DOHH2 (cell line): ENCODE results near the gene ECE1.

ENCODE experiments used
- CTCF ChIP-seq: fragments of 200-600 bp; sonication (generic); IDR thresholded peaks from one replicate; pipeline ENCODE4 v1.5.1; 2014; ENCODE audit warnings: antibody characterized with exemption, mild to moderate bottlenecking, low read depth, low read length; ENCODE audit not compliant: poor library complexity, severe bottlenecking
- EZH2phosphoT487 ChIP-seq: fragments of 200-600 bp; sonication (generic); IDR thresholded peaks from 2 replicates; pipeline ENCODE4 v1.6.1; 2017; ENCODE audit warnings: borderline replicate concordance, mild to moderate bottlenecking, antibody characterized with exemption, low read length, moderate library complexity, mixed read lengths

GRCh38 chr1:21205416-21205815 lies 84.8 kb downstream of the ECE1 start:
- TF ChIP-seq CTCF (no peak), EZH2phosphoT487 (no peak)
